ENCODE results near the gene SPA17. TPM values are rescaled to one million over a fixed set of nuclear protein-coding genes. Genes with fewer than 3 reads are reported as not detected.

SPA17 gene
- polyA plus RNA-seq, 1 donor from 2014 or later = 19.1 TPM

DNA sequence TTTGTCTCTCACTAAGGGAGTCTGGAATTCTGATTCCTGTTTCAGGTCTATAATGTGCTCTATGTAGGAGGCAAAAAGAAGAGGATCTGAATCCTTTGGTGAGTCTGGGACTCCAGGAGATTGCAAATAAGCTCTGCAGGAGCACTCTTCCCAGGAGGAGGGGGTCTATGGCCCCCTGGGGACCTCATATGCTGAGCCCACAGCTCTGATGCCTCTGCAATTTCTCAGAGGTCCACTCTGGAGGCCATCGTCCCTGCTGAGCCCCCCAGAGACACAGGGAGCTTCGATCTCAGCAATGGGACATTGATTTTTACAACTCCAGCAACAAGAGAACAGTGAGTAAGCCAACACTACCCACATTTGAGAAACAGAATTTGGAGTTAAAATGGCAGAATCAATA lies 45.8 kb downstream of the SPA17 start:
- no peaks in the 10 kb centered on the region for H3K79me2 ChIP-seq (replicated peaks; ENCODE audit: insufficient read depth, low read length)
- H3K9me2 ChIP-seq (ENCODE audit: insufficient read depth, low read length) = no peaks in the 10 kb centered on the region
- H3K27me3 ChIP-seq (ENCODE audit: insufficient read depth, low read depth, low read length) = peaks cover 31% of the 10 kb centered on the region
- no peak overlapping the region for H3K9ac ChIP-seq (ENCODE audit: low read length)
- H3F3A ChIP-seq (ENCODE audit: insufficient read depth, low read length, poor library complexity, severe bottlenecking) = no peaks in the 10 kb centered on the region
- H3K4me3 ChIP-seq (ENCODE audit: low read length) = no peak overlapping the region
- TF ChIP-seq, protein P1, sequence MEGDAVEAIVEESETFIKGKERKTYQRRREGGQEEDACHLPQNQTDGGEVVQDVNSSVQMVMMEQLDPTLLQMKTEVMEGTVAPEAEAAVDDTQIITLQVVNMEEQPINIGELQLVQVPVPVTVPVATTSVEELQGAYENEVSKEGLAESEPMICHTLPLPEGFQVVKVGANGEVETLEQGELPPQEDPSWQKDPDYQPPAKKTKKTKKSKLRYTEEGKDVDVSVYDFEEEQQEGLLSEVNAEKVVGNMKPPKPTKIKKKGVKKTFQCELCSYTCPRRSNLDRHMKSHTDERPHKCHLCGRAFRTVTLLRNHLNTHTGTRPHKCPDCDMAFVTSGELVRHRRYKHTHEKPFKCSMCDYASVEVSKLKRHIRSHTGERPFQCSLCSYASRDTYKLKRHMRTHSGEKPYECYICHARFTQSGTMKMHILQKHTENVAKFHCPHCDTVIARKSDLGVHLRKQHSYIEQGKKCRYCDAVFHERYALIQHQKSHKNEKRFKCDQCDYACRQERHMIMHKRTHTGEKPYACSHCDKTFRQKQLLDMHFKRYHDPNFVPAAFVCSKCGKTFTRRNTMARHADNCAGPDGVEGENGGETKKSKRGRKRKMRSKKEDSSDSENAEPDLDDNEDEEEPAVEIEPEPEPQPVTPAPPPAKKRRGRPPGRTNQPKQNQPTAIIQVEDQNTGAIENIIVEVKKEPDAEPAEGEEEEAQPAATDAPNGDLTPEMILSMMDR (IDR thresholded peaks at IDR 0.05; ENCODE audit: poor library complexity, severe bottlenecking) = no peak
- TF ChIP-seq POLR2AphosphoS5 (IDR thresholded peaks at IDR 0.05) = no peak
- no peak for TF ChIP-seq MXI1 (conservative IDR thresholded peaks at IDR 0.05; ENCODE audit: poor library complexity, severe bottlenecking)
- no peak for TF ChIP-seq EZH2 (IDR thresholded peaks at IDR 0.05; ENCODE audit: borderline replicate concordance, insufficient read depth, low read length, poor library complexity, severe bottlenecking)
- H3K9me3 ChIP-seq (ENCODE audit: low read length) = no peaks in the 10 kb centered on the region
- H3K36me3 ChIP-seq (ENCODE audit: insufficient read depth, low read length) = no peaks in the 10 kb centered on the region
- no peak overlapping the region for H3K27ac ChIP-seq (ENCODE audit: low read length)
- no peak overlapping the region for H2AFZ ChIP-seq (ENCODE audit: low read depth, low read length)
- no peaks in the 10 kb centered on the region for H4K20me1 ChIP-seq (ENCODE audit: insufficient read depth)
- no peak overlapping the region for H3K4me2 ChIP-seq (ENCODE audit: low read length)

DNA sequence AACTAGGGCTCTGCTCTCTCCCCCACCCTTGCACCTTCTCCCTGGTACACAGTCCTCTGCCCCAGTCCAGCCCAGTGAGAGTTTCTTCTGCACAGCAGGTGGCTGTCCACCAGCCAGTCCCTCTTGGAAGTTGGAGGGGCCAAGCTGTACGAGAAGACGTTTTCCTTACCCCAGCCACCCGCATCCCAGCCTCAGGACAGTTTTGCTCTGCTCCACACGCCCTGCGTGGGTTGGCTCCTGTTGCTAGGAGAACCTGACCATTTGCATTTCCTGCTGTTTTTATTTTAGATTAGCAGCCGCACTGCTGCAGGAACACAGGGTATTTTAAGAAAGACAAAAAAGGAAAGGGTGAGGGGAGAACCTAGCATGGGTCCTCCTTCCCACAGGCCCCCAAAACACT lies 48.5 kb downstream of the SPA17 start:
- Histone ChIP-seq H3F3A (ENCODE audit: insufficient read depth, low read length, poor library complexity, severe bottlenecking) (no peaks in the 10 kb centered on the region), H3K36me3 (ENCODE audit: insufficient read depth, low read length) (no peaks in the 10 kb centered on the region), H3K4me3 (ENCODE audit: low read length) (no peak overlapping the region), H3K27me3 (ENCODE audit: insufficient read depth, low read depth, low read length) (peaks cover 31% of the 10 kb centered on the region), H3K9me3 (ENCODE audit: low read length) (no peaks in the 10 kb centered on the region), H3K9ac (ENCODE audit: low read length) (no peak overlapping the region), H2AFZ (ENCODE audit: low read depth, low read length) (no peak overlapping the region), H3K79me2 (replicated peaks; ENCODE audit: insufficient read depth, low read length) (no peaks in the 10 kb centered on the region), H3K4me2 (ENCODE audit: low read length) (no peak overlapping the region), H3K9me2 (ENCODE audit: insufficient read depth, low read length) (no peaks in the 10 kb centered on the region), H3K27ac (ENCODE audit: low read length) (no peak overlapping the region), H4K20me1 (ENCODE audit: insufficient read depth) (no peaks in the 10 kb centered on the region)
- no peak for TF ChIP-seq POLR2AphosphoS5 (IDR thresholded peaks at IDR 0.05)
- TF ChIP-seq, protein P2, sequence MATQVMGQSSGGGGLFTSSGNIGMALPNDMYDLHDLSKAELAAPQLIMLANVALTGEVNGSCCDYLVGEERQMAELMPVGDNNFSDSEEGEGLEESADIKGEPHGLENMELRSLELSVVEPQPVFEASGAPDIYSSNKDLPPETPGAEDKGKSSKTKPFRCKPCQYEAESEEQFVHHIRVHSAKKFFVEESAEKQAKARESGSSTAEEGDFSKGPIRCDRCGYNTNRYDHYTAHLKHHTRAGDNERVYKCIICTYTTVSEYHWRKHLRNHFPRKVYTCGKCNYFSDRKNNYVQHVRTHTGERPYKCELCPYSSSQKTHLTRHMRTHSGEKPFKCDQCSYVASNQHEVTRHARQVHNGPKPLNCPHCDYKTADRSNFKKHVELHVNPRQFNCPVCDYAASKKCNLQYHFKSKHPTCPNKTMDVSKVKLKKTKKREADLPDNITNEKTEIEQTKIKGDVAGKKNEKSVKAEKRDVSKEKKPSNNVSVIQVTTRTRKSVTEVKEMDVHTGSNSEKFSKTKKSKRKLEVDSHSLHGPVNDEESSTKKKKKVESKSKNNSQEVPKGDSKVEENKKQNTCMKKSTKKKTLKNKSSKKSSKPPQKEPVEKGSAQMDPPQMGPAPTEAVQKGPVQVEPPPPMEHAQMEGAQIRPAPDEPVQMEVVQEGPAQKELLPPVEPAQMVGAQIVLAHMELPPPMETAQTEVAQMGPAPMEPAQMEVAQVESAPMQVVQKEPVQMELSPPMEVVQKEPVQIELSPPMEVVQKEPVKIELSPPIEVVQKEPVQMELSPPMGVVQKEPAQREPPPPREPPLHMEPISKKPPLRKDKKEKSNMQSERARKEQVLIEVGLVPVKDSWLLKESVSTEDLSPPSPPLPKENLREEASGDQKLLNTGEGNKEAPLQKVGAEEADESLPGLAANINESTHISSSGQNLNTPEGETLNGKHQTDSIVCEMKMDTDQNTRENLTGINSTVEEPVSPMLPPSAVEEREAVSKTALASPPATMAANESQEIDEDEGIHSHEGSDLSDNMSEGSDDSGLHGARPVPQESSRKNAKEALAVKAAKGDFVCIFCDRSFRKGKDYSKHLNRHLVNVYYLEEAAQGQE (IDR thresholded peaks at IDR 0.05; ENCODE audit: borderline replicate concordance) = no peak
- TF ChIP-seq EZH2 (IDR thresholded peaks at IDR 0.05; ENCODE audit: borderline replicate concordance, insufficient read depth, low read length, poor library complexity, severe bottlenecking) = no peak
- TF ChIP-seq, protein P1 (IDR thresholded peaks at IDR 0.05; ENCODE audit: poor library complexity, severe bottlenecking) = no peak
- no peak for TF ChIP-seq SMC3 (conservative IDR thresholded peaks at IDR 0.05; ENCODE audit: poor library complexity)
- no peak for TF ChIP-seq TAF1 (IDR thresholded peaks at IDR 0.05; ENCODE audit: low read depth)
- no peak for TF ChIP-seq RAD21 (conservative IDR thresholded peaks at IDR 0.05)
- no peak for TF ChIP-seq EP300 (conservative IDR thresholded peaks at IDR 0.05; ENCODE audit: poor library complexity, severe bottlenecking)
